Prostate gland (tissue), 2 donors: ENCODE data around the gene PBX4.

ENCODE experiments used
- POLR2AphosphoS5 ChIP-seq: sonication (generic); formaldehyde crosslinking; IDR thresholded peaks from one replicate; pipeline ENCODE4 v1.6.1; 2017; ENCODE audit warnings: antibody characterized with exemption
- TF ChIP-seq, protein P1 (sequence below), 4 experiments: fragments of 200-600 bp in 2 of 4; fragments of 450-650 bp in 2 of 4; sonication (generic) in 2 of 4; IDR thresholded peaks; 1 replicate in 3 of 4; 2 replicates in 1 of 4; pipeline ENCODE4 v1.5.1; 2016 to 2019; ENCODE audit warnings: antibody characterized with exemption in 4 of 4, mild to moderate bottlenecking in 2 of 4, moderate library complexity in 2 of 4

DNA sequence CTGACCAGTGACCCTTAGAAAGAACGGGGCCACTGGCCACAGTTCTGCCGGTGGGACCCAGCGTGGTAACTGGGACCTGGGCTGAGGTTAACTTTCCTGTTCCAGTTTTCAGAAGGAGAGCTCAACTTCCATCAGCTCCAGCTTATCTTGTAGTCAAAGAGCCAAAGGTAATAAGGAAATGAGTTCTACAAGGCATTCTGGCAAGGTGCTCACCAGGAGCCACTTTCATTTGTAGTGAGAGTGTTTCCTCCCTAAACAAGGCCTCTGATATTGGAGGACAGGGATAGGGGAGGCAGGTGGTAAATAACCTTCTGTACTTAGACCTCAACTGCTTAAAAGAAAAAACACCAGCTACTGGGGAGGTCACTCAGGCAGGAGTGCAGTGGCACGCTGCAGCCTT lies 38.1 kb downstream of the PBX4 start:
- no peak for TF ChIP-seq POLR2AphosphoS5
- TF ChIP-seq, protein P1, sequence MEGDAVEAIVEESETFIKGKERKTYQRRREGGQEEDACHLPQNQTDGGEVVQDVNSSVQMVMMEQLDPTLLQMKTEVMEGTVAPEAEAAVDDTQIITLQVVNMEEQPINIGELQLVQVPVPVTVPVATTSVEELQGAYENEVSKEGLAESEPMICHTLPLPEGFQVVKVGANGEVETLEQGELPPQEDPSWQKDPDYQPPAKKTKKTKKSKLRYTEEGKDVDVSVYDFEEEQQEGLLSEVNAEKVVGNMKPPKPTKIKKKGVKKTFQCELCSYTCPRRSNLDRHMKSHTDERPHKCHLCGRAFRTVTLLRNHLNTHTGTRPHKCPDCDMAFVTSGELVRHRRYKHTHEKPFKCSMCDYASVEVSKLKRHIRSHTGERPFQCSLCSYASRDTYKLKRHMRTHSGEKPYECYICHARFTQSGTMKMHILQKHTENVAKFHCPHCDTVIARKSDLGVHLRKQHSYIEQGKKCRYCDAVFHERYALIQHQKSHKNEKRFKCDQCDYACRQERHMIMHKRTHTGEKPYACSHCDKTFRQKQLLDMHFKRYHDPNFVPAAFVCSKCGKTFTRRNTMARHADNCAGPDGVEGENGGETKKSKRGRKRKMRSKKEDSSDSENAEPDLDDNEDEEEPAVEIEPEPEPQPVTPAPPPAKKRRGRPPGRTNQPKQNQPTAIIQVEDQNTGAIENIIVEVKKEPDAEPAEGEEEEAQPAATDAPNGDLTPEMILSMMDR (IDR thresholded peaks at IDR 0.05): no peak
